Neural crest cell (in vitro differentiated cells): ENCODE data around the gene GAREM1. TPM values are rescaled to one million over a fixed set of nuclear protein-coding genes. Genes with fewer than 3 reads are reported as not detected.

ENCODE experiments used
- DNase-seq: peaks from one replicate; pipeline ENCODE4 v3.0.0; 2021; ENCODE audit warnings: low read depth, mixed read lengths, low spot score
- H3K27ac Mint-ChIP-seq: one replicate; pipeline ENCODE4 v1.8.0; 2021; ENCODE audit warnings: mild to moderate bottlenecking, mixed read lengths; ENCODE audit not compliant: unreplicated experiment
- H3K27me3 Mint-ChIP-seq: 2 replicates; pipeline ENCODE4 v1.8.0; 2021; ENCODE audit warnings: low read depth, mild to moderate bottlenecking, mixed read lengths
- H3K36me3 Mint-ChIP-seq: 2 replicates; pipeline ENCODE4 v1.8.0; 2021; ENCODE audit warnings: low read depth, mild to moderate bottlenecking, mixed read lengths
- H3K4me1 Mint-ChIP-seq: 2 replicates; pipeline ENCODE4 v1.8.0; 2021; ENCODE audit warnings: mixed read lengths
- H3K4me3 Mint-ChIP-seq: one replicate; pipeline ENCODE4 v1.8.0; 2021; ENCODE audit warnings: mild to moderate bottlenecking, mixed read lengths
- H3K9me3 Mint-ChIP-seq: 2 replicates; pipeline ENCODE4 v1.8.0; 2021; ENCODE audit warnings: mixed read lengths
- CTCF ChIP-seq: fragments of 200-600 bp; sonication (generic); conservative IDR thresholded peaks from 2 replicates; pipeline ENCODE4 v1.5.0; 2021; ENCODE audit warnings: antibody characterized with exemption, mild to moderate bottlenecking
- total RNA-seq: library from RNA; stranded (reverse); gene quantifications from 2 replicates; pipeline ENCODE4 v1.2.1, GENCODE V29; 2021

Gene GAREM1
- total RNA-seq, 1 donor from 2014 or later: 11.0 TPM

GRCh38 chr18:32318581-32318980, 152.1 kb downstream of the GAREM1 start:
- H3K4me1 Mint-ChIP-seq: peaks cover 24% of the 10 kb centered on the region
- H3K4me3 Mint-ChIP-seq: no peak overlapping the region
- H3K9me3 Mint-ChIP-seq: no peaks in the 10 kb centered on the region
- H3K27me3 Mint-ChIP-seq: no peaks in the 10 kb centered on the region
- no peak for DNase-seq
- no peaks in the 10 kb centered on the region for H3K36me3 Mint-ChIP-seq
- TF ChIP-seq CTCF: no peak
- no peak overlapping the region for H3K27ac Mint-ChIP-seq

GRCh38 chr18:32317651-32318050, 153.0 kb downstream of the GAREM1 start:
- Mint-ChIP-seq H3K4me3 (no peak overlapping the region), H3K4me1 (peaks cover 24% of the 10 kb centered on the region), H3K9me3 (no peaks in the 10 kb centered on the region), H3K27me3 (no peaks in the 10 kb centered on the region), H3K27ac (peak overlapping the region; percentile 16), H3K36me3 (no peaks in the 10 kb centered on the region)
- no peak for DNase-seq
- no peak for TF ChIP-seq CTCF

GRCh38 chr18:32315881-32316280, 154.8 kb downstream of the GAREM1 start:
- Mint-ChIP-seq H3K9me3 (no peaks in the 10 kb centered on the region), H3K27me3 (no peaks in the 10 kb centered on the region), H3K4me3 (no peak overlapping the region), H3K36me3 (no peaks in the 10 kb centered on the region), H3K27ac (no peak overlapping the region), H3K4me1 (peaks cover 19% of the 10 kb centered on the region)
- TF ChIP-seq CTCF: no peak
- DNase-seq: no peak

GRCh38 chr18:32310774-32311173, 159.9 kb downstream of the GAREM1 start:
- no peaks in the 10 kb centered on the region for H3K27me3 Mint-ChIP-seq
- no peaks in the 10 kb centered on the region for H3K9me3 Mint-ChIP-seq
- DNase-seq: no peak
- H3K27ac Mint-ChIP-seq: no peak overlapping the region
- TF ChIP-seq CTCF: no peak
- H3K4me1 Mint-ChIP-seq: peaks cover 4% of the 10 kb centered on the region
- H3K4me3 Mint-ChIP-seq: no peak overlapping the region
- H3K36me3 Mint-ChIP-seq: no peaks in the 10 kb centered on the region

- H3K36me3 Mint-ChIP-seq: peaks cover 3% of the 10 kb centered on the region
- peaks cover 3% of the 10 kb centered on the region for H3K9me3 Mint-ChIP-seq
- peaks cover 4% of the 10 kb centered on the region for H3K4me1 Mint-ChIP-seq
- H3K27me3 Mint-ChIP-seq: no peaks in the 10 kb centered on the region
- no peak for TF ChIP-seq CTCF
- H3K4me3 Mint-ChIP-seq: no peak overlapping the region
- no peak for DNase-seq
- peak overlapping the region; percentile 2 for H3K27ac Mint-ChIP-seq
Observed at GRCh38 chr18:32310101-32310500, 160.6 kb downstream of the GAREM1 start.
